Measurements from ENCODE around the gene BHLHE40. TPM values are rescaled to one million over a fixed set of nuclear protein-coding genes. Genes with fewer than 3 reads are reported as not detected.
A peak's percentile ranks its signal among the peaks of the same experiment; 100 is the strongest.

Gene BHLHE40
- polyA plus RNA-seq, 1 experiment = 7.6 TPM

GRCh38 chr3:5019411-5020241 lies 40.4 kb downstream of the BHLHE40 start:
- CTCF ChIA-PET = no interaction called here
- TF ChIP-seq CTCF (IDR thresholded peaks at IDR 0.05; ENCODE audit: low read depth, low read length) = no peak
- no peak for DNase-seq (ENCODE audit: low read depth, low spot score)
- no peak overlapping the region for H3K27ac ChIP-seq (ENCODE audit: low read depth, low read length)
- H3K4me3 ChIP-seq (ENCODE audit: low read depth, low read length) = no peak overlapping the region
- no peaks in the 10 kb centered on the region for H3K9me3 ChIP-seq (ENCODE audit: control insufficient read depth, insufficient read depth, low read length)
- POLR2A ChIA-PET = no interaction called here
- no peaks in the 10 kb centered on the region for H3K27me3 ChIP-seq (ENCODE audit: control insufficient read depth, insufficient read depth, low read length)

GRCh38 chr3:5020242-5020722 lies 41.0 kb downstream of the BHLHE40 start:
- no peak for TF ChIP-seq CTCF (IDR thresholded peaks at IDR 0.05; ENCODE audit: low read depth, low read length)
- Histone ChIP-seq H3K9me3 (ENCODE audit: control insufficient read depth, insufficient read depth, low read length) (no peaks in the 10 kb centered on the region), H3K27me3 (ENCODE audit: control insufficient read depth, insufficient read depth, low read length) (no peaks in the 10 kb centered on the region), H3K27ac (ENCODE audit: low read depth, low read length) (no peak overlapping the region), H3K4me3 (ENCODE audit: low read depth, low read length) (no peak overlapping the region)
- no peak for DNase-seq (ENCODE audit: low read depth, low spot score)
- POLR2A ChIA-PET = no interaction called here
- CTCF ChIA-PET = interaction anchor here (9.7 kb wide), 1 partner anchor 309 kb away, joined by 135 read pairs; no protein-coding TSS in a partner anchor

GRCh38 chr3:5021116-5022092 lies 42.2 kb downstream of the BHLHE40 start:
- POLR2A ChIA-PET = interaction anchor here (0.6 to 1.3 kb wide), 3 partner anchors 34 to 1871 kb away, joined by 3 to 4 read pairs (median 3); no protein-coding TSS in a partner anchor
- Histone ChIP-seq H3K27ac (ENCODE audit: low read depth, low read length) (peak overlapping the region; percentile 71), H3K4me3 (ENCODE audit: low read depth, low read length) (no peak overlapping the region), H3K27me3 (ENCODE audit: control insufficient read depth, insufficient read depth, low read length) (no peaks in the 10 kb centered on the region), H3K9me3 (ENCODE audit: control insufficient read depth, insufficient read depth, low read length) (no peaks in the 10 kb centered on the region)
- no peak for TF ChIP-seq CTCF (IDR thresholded peaks at IDR 0.05; ENCODE audit: low read depth, low read length)
- DNase-seq (ENCODE audit: low read depth, low spot score) = no peak
- CTCF ChIA-PET = interaction anchor here (0.8 to 9.7 kb wide), 7 partner anchors 37 to 365 kb away, joined by 3 to 135 read pairs (median 9); no protein-coding TSS in a partner anchor

- TF ChIP-seq CTCF (IDR thresholded peaks at IDR 0.05; ENCODE audit: low read depth, low read length) = no peak
- Histone ChIP-seq H3K27me3 (ENCODE audit: control insufficient read depth, insufficient read depth, low read length) (no peaks in the 10 kb centered on the region), H3K4me3 (ENCODE audit: low read depth, low read length) (no peak overlapping the region), H3K9me3 (ENCODE audit: control insufficient read depth, insufficient read depth, low read length) (peaks cover 2% of the 10 kb centered on the region; the same call in 1 of the 2 replicates), H3K27ac (ENCODE audit: low read depth, low read length) (peak overlapping the region; percentile 84)
- POLR2A ChIA-PET = interaction anchor here (0.9 to 2.0 kb wide), 7 partner anchors 27 to 529 kb away, joined by 3 to 20 read pairs (median 4); partner anchors contain the start of genes BHLHE40 and ITPR1
- CTCF ChIA-PET = interaction anchor here (0.8 to 9.7 kb wide), 10 partner anchors 35 to 366 kb away, joined by 3 to 135 read pairs (median 4); no protein-coding TSS in a partner anchor
- DNase-seq (ENCODE audit: low read depth, low spot score) = no peak
These were observed 43.1 kb downstream of the BHLHE40 start for GRCh38 chr3:5022187-5022965.
